Measurements from ENCODE around the gene USP1.

- no peak for TF ChIP-seq CTCF (IDR thresholded peaks at IDR 0.05; ENCODE audit: low read depth, low read length)
- TF ChIP-seq MAX (IDR thresholded peaks at IDR 0.05; ENCODE audit: low read depth, low read length): peak; percentile 64
- TF ChIP-seq POLR2A (IDR thresholded peaks at IDR 0.05; ENCODE audit: extremely low read depth, insufficient read length): no peak
- TF ChIP-seq MYC (IDR thresholded peaks at IDR 0.05; ENCODE audit: low read depth, low read length): peak; percentile 16; the same call in 1 of the 2 replicates
Observed at GRCh38 chr1:62436466-62437272, at the start of gene USP1.
